Keratinocyte (primary cell): ENCODE data around the gene RBBP4. TPM values are rescaled to one million over a fixed set of nuclear protein-coding genes. Genes with fewer than 3 reads are reported as not detected.

ENCODE experiments used
- DNase-seq: peaks from one replicate; pipeline ENCODE4 v3.0.0-alpha.2; 2011; ENCODE audit warnings: low read depth, missing footprints, low spot score
- FAIRE-seq: peaks from 2 replicates; lab custom pipeline; 2011; peaks lifted over from hg19 to GRCh38; lab: Jason Lieb, UNC
- H2AFZ ChIP-seq: 2 replicates; pipeline ENCODE4 v1.6.0; 2012; ENCODE audit warnings: low read length, control low read depth, inconsistent platforms; ENCODE audit not compliant: control insufficient read depth
- H3K27ac ChIP-seq: 2 replicates; pipeline ENCODE4 v1.5.1; 2011; ENCODE audit warnings: low read length; ENCODE audit not compliant: control insufficient read depth, insufficient read depth
- H3K27me3 ChIP-seq: 3 replicates; pipeline ENCODE4 v1.6.0; 2011; ENCODE audit warnings: low read length; ENCODE audit not compliant: control insufficient read depth, insufficient read depth; ENCODE audit errors: extremely low read depth
- H3K36me3 ChIP-seq, 2 experiments: 2 replicates in 1 of 2; 3 replicates in 1 of 2; pipeline ENCODE4 v1.5.1; 2011; ENCODE audit warnings: low read length in 2 of 2, mild to moderate bottlenecking in 1 of 2; ENCODE audit not compliant: control insufficient read depth in 2 of 2, insufficient read depth in 2 of 2; ENCODE audit errors: extremely low read depth in 1 of 2
- H3K4me1 ChIP-seq: 3 replicates; pipeline ENCODE4 v1.5.1; 2011; ENCODE audit warnings: low read length; ENCODE audit not compliant: control insufficient read depth, insufficient read depth; ENCODE audit errors: extremely low read depth
- H3K4me2 ChIP-seq: 3 replicates; pipeline ENCODE4 v1.6.0; 2011; ENCODE audit warnings: low read depth, low read length; ENCODE audit not compliant: control insufficient read depth, insufficient read depth; ENCODE audit errors: extremely low read depth
- H3K4me3 ChIP-seq, 3 experiments: fragments of 200-600 bp in 1 of 3; sonication (generic) in 1 of 3; 2 replicates in 2 of 3; 3 replicates in 1 of 3; pipeline ENCODE4 v1.5.1; 2011 to 2016; ENCODE audit warnings: low read length in 3 of 3, mild to moderate bottlenecking in 3 of 3, control low read depth in 2 of 3, inconsistent platforms in 1 of 3, low read depth in 1 of 3, mixed read lengths in 1 of 3, mixed run types in 1 of 3, moderate library complexity in 1 of 3; ENCODE audit not compliant: control insufficient read depth in 2 of 3, insufficient read depth in 2 of 3; ENCODE audit errors: extremely low read depth in 1 of 3
- H3K79me2 ChIP-seq: 2 replicates; pipeline ENCODE4 v1.6.0; 2012; ENCODE audit warnings: low read length; ENCODE audit not compliant: control insufficient read depth, insufficient read depth
- H3K9ac ChIP-seq: 3 replicates; pipeline ENCODE4 v1.6.0; 2011; ENCODE audit warnings: low read length; ENCODE audit not compliant: control insufficient read depth, insufficient read depth; ENCODE audit errors: extremely low read depth
- H3K9me1 ChIP-seq: 3 replicates; pipeline ENCODE4 v1.6.0; 2011; ENCODE audit warnings: low read length; ENCODE audit not compliant: control insufficient read depth, insufficient read depth; ENCODE audit errors: extremely low read depth
- H3K9me3 ChIP-seq: 2 replicates; pipeline ENCODE4 v1.5.1; 2012; ENCODE audit warnings: low read depth, low read length; ENCODE audit not compliant: control insufficient read depth
- H4K20me1 ChIP-seq: 3 replicates; pipeline ENCODE4 v1.6.0; 2011; ENCODE audit warnings: low read length; ENCODE audit not compliant: control insufficient read depth, insufficient read depth; ENCODE audit errors: extremely low read depth
- CTCF ChIP-seq, 3 experiments: IDR thresholded peaks in 1 of 3; conservative IDR thresholded peaks in 1 of 3; optimal IDR thresholded peaks in 1 of 3; 2 replicates in 2 of 3; 3 replicates in 1 of 3; pipeline versions ENCODE3 to v1.5.1; 2011; ENCODE audit warnings: low read length in 3 of 3, mild to moderate bottlenecking in 3 of 3, moderate library complexity in 2 of 3, control low read depth in 1 of 3, inconsistent platforms in 1 of 3; ENCODE audit not compliant: insufficient read depth in 2 of 3; ENCODE audit errors: extremely low read depth in 1 of 3
- EZH2 ChIP-seq: IDR thresholded peaks from one replicate; pipeline ENCODE4 v1.6.1; 2012; ENCODE audit warnings: inconsistent platforms, mild to moderate bottlenecking, low read length, moderate library complexity
- dilution Hi-C: fragments of 300-500 bp; cut with MboI; formaldehyde crosslinking; loops from one replicate; pipeline ENCODE4 v1.7.0; 2020; ENCODE audit warnings: low sequenced_read_pairs; ENCODE audit not compliant: extremely low pct_ligation_motif_present
- polyA plus RNA-seq, 5 experiments: library from polyadenylated mRNA; depleted of rRNA in 3 of 5; stranded (reverse) in 3 of 5; stranded (forward) in 1 of 5; unstranded in 1 of 5; fragments of >200 nt; gene quantifications; 1 replicate in 1 of 5; 2 replicates in 3 of 5; 3 replicates in 1 of 5; pipeline versions ENCODE4 v1.2.1 to v1.2.3, GENCODE V29; 2011 to 2012; ENCODE audit warnings: missing spikeins in 2 of 5, low read depth in 1 of 5, low replicate concordance in 1 of 5

The RBBP4 gene
- polyA plus RNA-seq, 1 donor (not counting 4 experiments of a cell fraction or from before 2014, with no cell fraction given): 61.5 TPM

GRCh38 chr1:32725615-32725982 is 74.6 kb downstream of the RBBP4 start:
- Histone ChIP-seq H3K36me3 (no peaks in the 10 kb centered on the region), H3K9ac (peak overlapping the region; percentile 2), H3K9me1 (no peaks in the 10 kb centered on the region), H3K4me3 (no peak overlapping the region), H3K4me1 (peaks cover 25% of the 10 kb centered on the region), H3K4me2 (peak overlapping the region; percentile 79), H3K27ac (peak overlapping the region; percentile 70), H3K79me2 (no peaks in the 10 kb centered on the region), H3K9me3 (no peaks in the 10 kb centered on the region), H2AFZ (peak overlapping the region; percentile 62), H3K27me3 (no peaks in the 10 kb centered on the region), H4K20me1 (no peaks in the 10 kb centered on the region)
- DNase-seq (no peak), FAIRE-seq (no peak)
- TF ChIP-seq EZH2 (no peak), CTCF (optimal IDR thresholded peaks at IDR 0.05 in 1 of 3, IDR thresholded peaks at IDR 0.05 in 1 of 3, conservative IDR thresholded peaks at IDR 0.05 in 1 of 3; ENCODE audit: extremely low read depth in 1 of 3, insufficient read depth in 2 of 3, low read length in 3 of 3) (no peak)
- dilution Hi-C loops: no loop called here

GRCh38 chr1:32727876-32728275 is 76.9 kb downstream of the RBBP4 start:
- DNase-seq: no peak
- no peak overlapping the region for H2AFZ ChIP-seq
- no peaks in the 10 kb centered on the region for H3K9me3 ChIP-seq
- no peak for FAIRE-seq
- H3K79me2 ChIP-seq: no peaks in the 10 kb centered on the region
- no peak overlapping the region for H3K9ac ChIP-seq
- dilution Hi-C loops: no loop called here
- no peaks in the 10 kb centered on the region for H3K36me3 ChIP-seq
- TF ChIP-seq CTCF (optimal IDR thresholded peaks at IDR 0.05 in 1 of 3, IDR thresholded peaks at IDR 0.05 in 1 of 3, conservative IDR thresholded peaks at IDR 0.05 in 1 of 3; ENCODE audit: extremely low read depth in 1 of 3, insufficient read depth in 2 of 3, low read length in 3 of 3) (no peak), EZH2 (no peak)
- H3K4me3 ChIP-seq: no peak overlapping the region
- no peaks in the 10 kb centered on the region for H4K20me1 ChIP-seq
- H3K4me2 ChIP-seq: no peak overlapping the region
- H3K27me3 ChIP-seq: no peaks in the 10 kb centered on the region
- no peak overlapping the region for H3K27ac ChIP-seq
- H3K9me1 ChIP-seq: no peaks in the 10 kb centered on the region
- peaks cover 33% of the 10 kb centered on the region for H3K4me1 ChIP-seq
